ENCODE measurements around the gene PLCH1.

The PLCH1 gene

DNA sequence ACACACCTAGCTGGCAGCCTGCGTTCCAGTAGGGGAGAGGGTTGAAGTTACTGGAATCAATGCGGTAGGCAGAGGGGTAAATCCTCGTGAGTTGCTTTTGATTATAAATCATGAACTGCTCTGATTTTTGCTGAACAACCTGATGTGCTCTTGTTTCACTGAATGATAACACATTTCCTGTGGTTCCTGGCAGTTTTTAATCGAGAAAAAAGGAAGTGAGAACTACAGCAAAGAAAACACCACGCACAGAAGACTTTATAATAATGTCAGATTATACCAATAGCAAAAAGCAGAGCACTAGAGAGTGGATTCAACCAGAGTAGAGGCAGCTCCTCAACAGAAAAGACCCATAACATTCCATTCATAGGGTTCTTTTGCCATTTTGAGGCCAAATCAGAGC, 250.5 kb downstream of the PLCH1 start:
- TF ChIP-seq TAF1 (IDR thresholded peaks at IDR 0.05; ENCODE audit: borderline replicate concordance, insufficient read depth, low read length): no peak
- no peak for TF ChIP-seq SIN3A (IDR thresholded peaks at IDR 0.05; ENCODE audit: borderline replicate concordance, insufficient read depth, low read length)
- TF ChIP-seq POLR2AphosphoS5 (IDR thresholded peaks at IDR 0.05; ENCODE audit: low read depth, low read length): no peak
- TF ChIP-seq FOXP2 (optimal IDR thresholded peaks at IDR 0.05; ENCODE audit: borderline replicate concordance, extremely low read depth, extremely low read length, insufficient read depth): no peak

DNA sequence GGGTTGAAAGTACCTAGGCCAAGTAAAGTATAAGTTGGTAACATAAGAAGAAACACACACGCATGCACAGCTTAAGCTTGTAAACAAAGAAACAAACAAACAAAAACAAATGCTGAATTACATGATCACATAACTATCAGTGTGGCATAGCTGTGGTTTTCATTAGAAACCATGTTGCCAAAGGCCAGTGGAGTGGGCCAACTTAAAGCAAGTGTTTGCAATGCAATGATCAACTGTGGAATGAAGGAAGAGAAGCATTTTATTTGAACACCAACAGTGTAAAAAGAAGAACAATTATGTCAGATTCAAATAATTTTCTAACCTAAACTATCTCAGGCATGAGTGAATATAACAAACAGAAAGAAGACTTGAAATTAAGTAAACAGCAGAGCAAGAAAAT, 252.0 kb downstream of the PLCH1 start:
- TF ChIP-seq FOXP2 (optimal IDR thresholded peaks at IDR 0.05; ENCODE audit: borderline replicate concordance, extremely low read depth, extremely low read length, insufficient read depth) (no peak), TAF1 (IDR thresholded peaks at IDR 0.05; ENCODE audit: borderline replicate concordance, insufficient read depth, low read length) (no peak), SIN3A (IDR thresholded peaks at IDR 0.05; ENCODE audit: borderline replicate concordance, insufficient read depth, low read length) (no peak), POLR2AphosphoS5 (IDR thresholded peaks at IDR 0.05; ENCODE audit: low read depth, low read length) (no peak)
- TF ChIP-seq, protein P1, sequence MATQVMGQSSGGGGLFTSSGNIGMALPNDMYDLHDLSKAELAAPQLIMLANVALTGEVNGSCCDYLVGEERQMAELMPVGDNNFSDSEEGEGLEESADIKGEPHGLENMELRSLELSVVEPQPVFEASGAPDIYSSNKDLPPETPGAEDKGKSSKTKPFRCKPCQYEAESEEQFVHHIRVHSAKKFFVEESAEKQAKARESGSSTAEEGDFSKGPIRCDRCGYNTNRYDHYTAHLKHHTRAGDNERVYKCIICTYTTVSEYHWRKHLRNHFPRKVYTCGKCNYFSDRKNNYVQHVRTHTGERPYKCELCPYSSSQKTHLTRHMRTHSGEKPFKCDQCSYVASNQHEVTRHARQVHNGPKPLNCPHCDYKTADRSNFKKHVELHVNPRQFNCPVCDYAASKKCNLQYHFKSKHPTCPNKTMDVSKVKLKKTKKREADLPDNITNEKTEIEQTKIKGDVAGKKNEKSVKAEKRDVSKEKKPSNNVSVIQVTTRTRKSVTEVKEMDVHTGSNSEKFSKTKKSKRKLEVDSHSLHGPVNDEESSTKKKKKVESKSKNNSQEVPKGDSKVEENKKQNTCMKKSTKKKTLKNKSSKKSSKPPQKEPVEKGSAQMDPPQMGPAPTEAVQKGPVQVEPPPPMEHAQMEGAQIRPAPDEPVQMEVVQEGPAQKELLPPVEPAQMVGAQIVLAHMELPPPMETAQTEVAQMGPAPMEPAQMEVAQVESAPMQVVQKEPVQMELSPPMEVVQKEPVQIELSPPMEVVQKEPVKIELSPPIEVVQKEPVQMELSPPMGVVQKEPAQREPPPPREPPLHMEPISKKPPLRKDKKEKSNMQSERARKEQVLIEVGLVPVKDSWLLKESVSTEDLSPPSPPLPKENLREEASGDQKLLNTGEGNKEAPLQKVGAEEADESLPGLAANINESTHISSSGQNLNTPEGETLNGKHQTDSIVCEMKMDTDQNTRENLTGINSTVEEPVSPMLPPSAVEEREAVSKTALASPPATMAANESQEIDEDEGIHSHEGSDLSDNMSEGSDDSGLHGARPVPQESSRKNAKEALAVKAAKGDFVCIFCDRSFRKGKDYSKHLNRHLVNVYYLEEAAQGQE (IDR thresholded peaks at IDR 0.05; ENCODE audit: insufficient read depth in 1 of 2, low read depth in 2 of 2, low read length in 2 of 2): no peak

DNA sequence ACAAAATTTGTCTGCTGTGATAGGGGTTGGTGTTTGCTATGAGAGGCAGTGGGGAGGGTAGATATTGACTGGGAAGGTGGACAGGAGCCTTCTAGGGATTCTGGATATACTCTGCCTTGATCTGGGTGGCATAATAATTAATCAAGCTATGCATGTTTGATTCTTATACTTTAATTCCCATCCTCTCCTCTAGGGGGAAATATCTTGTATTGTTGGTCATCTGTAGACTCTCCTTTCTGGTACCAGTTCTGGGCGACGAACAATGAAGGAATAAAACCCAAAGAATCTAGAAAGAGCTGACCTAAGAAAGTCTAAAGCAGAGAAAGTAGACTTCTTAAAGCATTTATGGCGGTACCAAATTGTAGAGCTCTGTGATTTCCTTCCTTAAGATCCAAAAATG, 253.2 kb downstream of the PLCH1 start:
- TF ChIP-seq TAF1 (IDR thresholded peaks at IDR 0.05; ENCODE audit: borderline replicate concordance, insufficient read depth, low read length): no peak
- TF ChIP-seq, protein P1 (IDR thresholded peaks at IDR 0.05; ENCODE audit: insufficient read depth in 1 of 2, low read depth in 2 of 2, low read length in 2 of 2): no peak
- no peak for TF ChIP-seq POLR2AphosphoS5 (IDR thresholded peaks at IDR 0.05; ENCODE audit: low read depth, low read length)
- no peak for TF ChIP-seq SIN3A (IDR thresholded peaks at IDR 0.05; ENCODE audit: borderline replicate concordance, insufficient read depth, low read length)
- no peak for TF ChIP-seq FOXP2 (optimal IDR thresholded peaks at IDR 0.05; ENCODE audit: borderline replicate concordance, extremely low read depth, extremely low read length, insufficient read depth)

DNA sequence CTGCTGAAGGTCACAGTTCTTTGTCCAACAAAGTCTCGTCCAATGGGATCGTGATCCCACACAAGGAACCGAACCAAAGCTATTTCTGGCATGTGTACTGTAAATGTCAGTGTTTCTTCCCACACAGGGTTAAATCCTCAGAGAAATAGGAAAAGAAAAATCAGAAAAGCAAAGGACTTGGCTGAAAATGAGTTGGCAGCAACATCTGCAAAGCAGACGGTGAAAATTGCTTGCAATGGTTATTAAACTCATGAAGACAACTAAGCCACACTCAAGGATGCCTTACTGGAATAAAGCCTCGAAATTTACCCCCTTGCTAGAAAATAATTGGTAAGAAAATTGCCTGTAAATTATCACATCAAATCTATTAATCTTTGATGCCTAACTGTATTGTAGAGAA, 256.2 kb downstream of the PLCH1 start:
- TF ChIP-seq TAF1 (IDR thresholded peaks at IDR 0.05; ENCODE audit: borderline replicate concordance, insufficient read depth, low read length) (no peak), FOXP2 (optimal IDR thresholded peaks at IDR 0.05; ENCODE audit: borderline replicate concordance, extremely low read depth, extremely low read length, insufficient read depth) (no peak), POLR2AphosphoS5 (IDR thresholded peaks at IDR 0.05; ENCODE audit: low read depth, low read length) (no peak), SIN3A (IDR thresholded peaks at IDR 0.05; ENCODE audit: borderline replicate concordance, insufficient read depth, low read length) (no peak)
- TF ChIP-seq, protein P1 (IDR thresholded peaks at IDR 0.05; ENCODE audit: insufficient read depth in 1 of 2, low read depth in 2 of 2, low read length in 2 of 2): no peak

DNA sequence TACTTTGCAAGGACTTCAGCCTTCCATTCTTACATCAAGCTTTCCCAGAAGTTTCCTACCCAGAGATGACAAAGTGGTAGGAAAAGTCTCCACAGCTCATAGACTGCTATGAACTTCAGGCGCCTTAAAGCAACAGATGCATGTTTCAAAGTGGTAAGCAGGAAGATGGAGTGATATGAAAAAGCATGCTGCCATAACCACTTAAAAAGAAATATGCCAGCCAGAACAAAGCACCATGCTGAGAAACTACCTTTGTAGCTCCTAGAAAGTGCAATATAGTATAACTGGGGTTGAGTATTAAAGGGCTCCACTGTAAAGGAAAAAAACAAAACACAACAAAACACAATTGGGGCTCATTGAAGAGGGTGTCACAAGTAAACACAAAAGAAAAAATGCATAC, 259.0 kb downstream of the PLCH1 start:
- TF ChIP-seq, protein P1 (IDR thresholded peaks at IDR 0.05; ENCODE audit: insufficient read depth in 1 of 2, low read depth in 2 of 2, low read length in 2 of 2): no peak
- TF ChIP-seq FOXP2 (optimal IDR thresholded peaks at IDR 0.05; ENCODE audit: borderline replicate concordance, extremely low read depth, extremely low read length, insufficient read depth): no peak
- TF ChIP-seq POLR2AphosphoS5 (IDR thresholded peaks at IDR 0.05; ENCODE audit: low read depth, low read length): no peak
- no peak for TF ChIP-seq TAF1 (IDR thresholded peaks at IDR 0.05; ENCODE audit: borderline replicate concordance, insufficient read depth, low read length)
- no peak for TF ChIP-seq SIN3A (IDR thresholded peaks at IDR 0.05; ENCODE audit: borderline replicate concordance, insufficient read depth, low read length)
